Transverse colon (tissue), 4 donors: ENCODE measurements around the gene TXNDC16.

Experiments
- CTCF ChIP-seq, 5 experiments: fragments of 200-600 bp in 3 of 5; fragments of 450-650 bp in 2 of 5; sonication (generic) in 3 of 5; IDR thresholded peaks; 1 replicate in 2 of 5; 2 replicates in 3 of 5; pipeline ENCODE4 v1.5.1; 2016 to 2017; ENCODE audit warnings: antibody characterized with exemption in 5 of 5, inconsistent platforms in 3 of 5, mild to moderate bottlenecking in 2 of 5, moderate library complexity in 1 of 5
- EP300 ChIP-seq: sonication (generic); formaldehyde crosslinking; IDR thresholded peaks from one replicate; pipeline ENCODE4 v1.6.1; 2017; ENCODE audit warnings: antibody characterized with exemption, low read depth
- POLR2AphosphoS5 ChIP-seq, 3 donors: sonication (generic); formaldehyde crosslinking; IDR thresholded peaks; one replicate each; pipeline ENCODE4 v1.6.1; 2016; ENCODE audit warnings: antibody characterized with exemption in 3 of 3

GRCh38 chr14:52527052-52527451 is 25.3 kb downstream of the TXNDC16 start:
- TF ChIP-seq POLR2AphosphoS5 (IDR thresholded peaks at IDR 0.05) (no peak), EP300 (no peak), CTCF (IDR thresholded peaks at IDR 0.05) (no peak)
